HG03097 (cell line): ENCODE measurements around the gene VMP1.
A peak's percentile ranks its signal among the peaks of the same experiment; 100 is the strongest.
"Not testable (repeated sequence)": the region's sequence is repeated elsewhere in the genome, so short reads cannot be mapped to it uniquely, and the experiment has no call there.

Experiments
- ATAC-seq: cut with Tn5 transposase; IDR thresholded peaks from one replicate; pipeline ENCODE4 v1.9.1; 2021; ENCODE audit not compliant: unreplicated experiment, low FRiP score

VMP1 gene

GRCh38 chr17:59804901-59805465 is 97.5 kb downstream of the VMP1 start:
- no peak for ATAC-seq

- not testable (repeated sequence) for ATAC-seq
These were observed 98.9 kb downstream of the VMP1 start for GRCh38 chr17:59806322-59806721.

- no peak for ATAC-seq
These were observed 100.5 kb downstream of the VMP1 start for GRCh38 chr17:59807892-59808509.

GRCh38 chr17:59810894-59811153 is 103.4 kb downstream of the VMP1 start:
- ATAC-seq = no peak

GRCh38 chr17:59811209-59811608 is 103.8 kb downstream of the VMP1 start:
- no peak for ATAC-seq

- ATAC-seq = no peak
These were observed 104.7 kb downstream of the VMP1 start for GRCh38 chr17:59812139-59812538.

GRCh38 chr17:59814276-59814675 is 106.8 kb downstream of the VMP1 start:
- ATAC-seq = no peak

- ATAC-seq = no peak
These were observed 107.2 kb downstream of the VMP1 start for GRCh38 chr17:59814685-59815084.

- no peak for ATAC-seq
These were observed 108.5 kb downstream of the VMP1 start for GRCh38 chr17:59815965-59816364.

GRCh38 chr17:59825533-59826322 is 118.3 kb downstream of the VMP1 start:
- no peak for ATAC-seq

- no peak for ATAC-seq
These were observed 119.4 kb downstream of the VMP1 start for GRCh38 chr17:59826706-59827453.

- ATAC-seq = peak; percentile 20
These were observed 120.4 kb downstream of the VMP1 start for GRCh38 chr17:59827721-59828477.

- no peak for ATAC-seq
These were observed 121.0 kb downstream of the VMP1 start for GRCh38 chr17:59828478-59828760.

GRCh38 chr17:59828819-59829216 is 121.4 kb downstream of the VMP1 start:
- ATAC-seq = not testable (repeated sequence)

- peak; percentile 66 for ATAC-seq
These were observed 122.0 kb downstream of the VMP1 start for GRCh38 chr17:59829217-59830006.

GRCh38 chr17:59830007-59830630 is 122.7 kb downstream of the VMP1 start:
- no peak for ATAC-seq

- ATAC-seq = no peak
These were observed 123.5 kb downstream of the VMP1 start for GRCh38 chr17:59830846-59831486.

- ATAC-seq = no peak
These were observed 125.5 kb downstream of the VMP1 start for GRCh38 chr17:59832883-59833379.
